Lower lobe of right lung (tissue), 2 donors: Measurements from ENCODE around the gene SERGEF. TPM values are rescaled to one million over a fixed set of nuclear protein-coding genes. Genes with fewer than 3 reads are reported as not detected.

Source experiments
- ATAC-seq, 2 donors: fragments of 200-7000 bp; cut with Tn5 transposase; one replicate each; pipeline ENCODE4 v1.9.1; 2020 to 2022; ENCODE audit warnings: mild to moderate bottlenecking in 2 of 2, moderate library complexity in 2 of 2
- DNase-seq: peaks from one replicate; pipeline ENCODE4 v3.0.0-alpha.2; 2020
- H3K27ac ChIP-seq: fragments of 200-600 bp; one replicate; pipeline ENCODE4 v1.8.0; 2022
- H3K27me3 ChIP-seq: fragments of 200-600 bp; one replicate; pipeline ENCODE4 v1.8.0; 2022; ENCODE audit warnings: low read depth
- H3K36me3 ChIP-seq: fragments of 200-600 bp; one replicate; pipeline ENCODE4 v1.8.0; 2022; ENCODE audit warnings: mild to moderate bottlenecking
- H3K4me1 ChIP-seq: fragments of 200-600 bp; one replicate; pipeline ENCODE4 v1.8.0; 2022
- H3K4me3 ChIP-seq: fragments of 200-600 bp; one replicate; pipeline ENCODE4 v1.8.0; 2022; ENCODE audit warnings: mild to moderate bottlenecking
- H3K9me3 ChIP-seq: fragments of 200-600 bp; one replicate; pipeline ENCODE4 v1.8.0; 2022
- intact Hi-C: fragments of 100-400 bp; cut with DNase I; formaldehyde crosslinking; loops from one replicate; pipeline ENCODE4 v1.11.0; 2022
- total RNA-seq: library from RNA; stranded (reverse); fragmentation: NEBNext Ultra II Directional; extraction: Animal tissue kit (Norgen Biotek cat#: 25700); gene quantifications from one replicate; pipeline ENCODE4 v1.2.1, GENCODE V29; 2021
- TF ChIP-seq, protein P1 (sequence below): fragments of 200-600 bp; IDR thresholded peaks from one replicate; pipeline ENCODE4 v1.8.0; 2022; ENCODE audit warnings: antibody characterized with exemption, mild to moderate bottlenecking
- donor health status: DM: no; HTN: yes; CAD: no; lungs with severe emphysema.

The SERGEF gene
- total RNA-seq, 1 donor from 2014 or later, result 28.4 TPM

DNA sequence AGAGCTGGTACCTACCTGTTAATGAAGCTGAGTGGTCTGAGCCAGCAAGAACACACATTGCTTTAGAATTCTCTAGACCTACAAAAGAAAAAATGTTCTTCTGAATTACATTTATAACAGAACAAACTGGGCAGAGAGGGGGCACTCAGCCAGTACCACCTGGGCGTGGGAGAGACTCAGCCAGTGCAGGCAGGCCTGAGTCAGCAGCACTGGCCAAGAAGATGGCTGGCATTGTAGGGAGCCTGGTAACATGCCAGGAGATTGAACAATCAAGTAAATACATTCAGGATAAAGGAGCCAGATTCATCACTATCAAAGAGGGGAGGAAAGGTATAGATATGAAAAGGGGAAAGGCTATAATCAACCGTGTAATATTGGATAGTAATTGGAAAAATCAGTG, 19.9 kb downstream of the SERGEF start:
- Histone ChIP-seq H3K4me3 (no peak overlapping the region), H3K27me3 (no peaks in the 10 kb centered on the region)

DNA sequence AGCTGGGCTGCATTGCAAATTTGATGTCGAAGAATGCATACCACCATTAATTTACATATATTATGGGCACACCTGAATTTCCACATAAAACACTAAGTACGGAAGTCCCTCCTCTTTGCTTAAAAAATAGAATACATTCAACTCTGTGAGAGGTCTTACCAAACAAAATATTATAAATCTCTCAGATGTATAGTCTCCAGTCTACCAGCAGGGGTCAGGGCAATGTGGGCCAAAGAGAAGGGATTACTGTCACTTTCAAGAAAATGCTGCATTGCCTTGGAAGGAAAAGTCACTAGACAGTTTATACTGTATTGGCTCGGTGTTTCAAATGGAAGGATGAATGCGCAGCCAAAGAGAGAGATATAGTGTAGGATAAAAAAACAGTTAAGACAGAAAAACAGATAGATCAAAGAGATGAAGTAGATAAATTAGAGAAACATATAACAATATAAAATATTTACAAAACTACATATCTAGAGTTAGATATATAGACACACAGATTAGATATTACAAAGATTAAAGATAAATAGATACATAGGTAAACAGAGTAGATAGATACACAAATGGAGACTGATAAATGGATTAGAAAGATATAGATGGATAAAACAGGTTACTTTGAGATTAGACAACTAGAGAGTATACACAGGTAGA, 20.9 kb downstream of the SERGEF start:
- TF ChIP-seq, protein P1, sequence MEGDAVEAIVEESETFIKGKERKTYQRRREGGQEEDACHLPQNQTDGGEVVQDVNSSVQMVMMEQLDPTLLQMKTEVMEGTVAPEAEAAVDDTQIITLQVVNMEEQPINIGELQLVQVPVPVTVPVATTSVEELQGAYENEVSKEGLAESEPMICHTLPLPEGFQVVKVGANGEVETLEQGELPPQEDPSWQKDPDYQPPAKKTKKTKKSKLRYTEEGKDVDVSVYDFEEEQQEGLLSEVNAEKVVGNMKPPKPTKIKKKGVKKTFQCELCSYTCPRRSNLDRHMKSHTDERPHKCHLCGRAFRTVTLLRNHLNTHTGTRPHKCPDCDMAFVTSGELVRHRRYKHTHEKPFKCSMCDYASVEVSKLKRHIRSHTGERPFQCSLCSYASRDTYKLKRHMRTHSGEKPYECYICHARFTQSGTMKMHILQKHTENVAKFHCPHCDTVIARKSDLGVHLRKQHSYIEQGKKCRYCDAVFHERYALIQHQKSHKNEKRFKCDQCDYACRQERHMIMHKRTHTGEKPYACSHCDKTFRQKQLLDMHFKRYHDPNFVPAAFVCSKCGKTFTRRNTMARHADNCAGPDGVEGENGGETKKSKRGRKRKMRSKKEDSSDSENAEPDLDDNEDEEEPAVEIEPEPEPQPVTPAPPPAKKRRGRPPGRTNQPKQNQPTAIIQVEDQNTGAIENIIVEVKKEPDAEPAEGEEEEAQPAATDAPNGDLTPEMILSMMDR, result peak; percentile 78
- H3K27ac ChIP-seq, result no peak overlapping the region

More for the DNA sequence above, 19.9 kb downstream of the SERGEF start:
- no peak for ATAC-seq
- DNase-seq, result no peak
- Histone ChIP-seq H3K9me3 (no peaks in the 10 kb centered on the region), H3K36me3 (peaks cover 50% of the 10 kb centered on the region), H3K4me1 (no peaks in the 10 kb centered on the region), H3K27ac (no peak overlapping the region)
- intact Hi-C loops, result no loop called here
- TF ChIP-seq, protein P1, result no peak

DNA sequence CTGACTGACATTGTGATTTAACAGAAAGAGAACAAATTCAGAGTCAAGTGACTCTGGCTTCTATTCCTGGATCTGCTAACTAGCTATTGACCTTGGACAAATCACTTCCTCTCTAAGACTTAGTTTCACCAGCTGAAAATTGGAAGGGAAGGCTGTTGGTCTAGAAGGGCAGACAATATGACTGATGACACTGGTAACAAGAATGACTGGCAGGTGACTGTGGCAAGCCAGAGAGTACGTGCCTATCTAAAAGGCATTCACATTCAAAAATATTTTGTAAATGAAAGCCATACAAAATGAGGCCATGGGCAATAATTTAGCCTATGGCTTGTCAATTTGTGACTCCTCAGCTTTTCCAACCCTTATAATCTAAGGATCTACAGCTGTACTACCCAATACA, 23.5 kb downstream of the SERGEF start:
- intact Hi-C loops, result no loop called here
- Histone ChIP-seq H3K4me3 (no peak overlapping the region), H3K27ac (no peak overlapping the region), H3K4me1 (peaks cover 7% of the 10 kb centered on the region), H3K36me3 (peaks cover 55% of the 10 kb centered on the region), H3K9me3 (no peaks in the 10 kb centered on the region), H3K27me3 (no peaks in the 10 kb centered on the region)
- DNase-seq (no peak), ATAC-seq (no peak)
- TF ChIP-seq, protein P1, result no peak

More for the DNA sequence above, 20.9 kb downstream of the SERGEF start:
- H3K27me3 ChIP-seq, result no peaks in the 10 kb centered on the region
- ATAC-seq (peak; percentile 70 to 71), DNase-seq (no peak)
- no peaks in the 10 kb centered on the region for H3K9me3 ChIP-seq
- H3K4me1 ChIP-seq, result no peaks in the 10 kb centered on the region
- peaks cover 55% of the 10 kb centered on the region for H3K36me3 ChIP-seq
- intact Hi-C loops, result no loop called here
- no peak overlapping the region for H3K4me3 ChIP-seq

DNA sequence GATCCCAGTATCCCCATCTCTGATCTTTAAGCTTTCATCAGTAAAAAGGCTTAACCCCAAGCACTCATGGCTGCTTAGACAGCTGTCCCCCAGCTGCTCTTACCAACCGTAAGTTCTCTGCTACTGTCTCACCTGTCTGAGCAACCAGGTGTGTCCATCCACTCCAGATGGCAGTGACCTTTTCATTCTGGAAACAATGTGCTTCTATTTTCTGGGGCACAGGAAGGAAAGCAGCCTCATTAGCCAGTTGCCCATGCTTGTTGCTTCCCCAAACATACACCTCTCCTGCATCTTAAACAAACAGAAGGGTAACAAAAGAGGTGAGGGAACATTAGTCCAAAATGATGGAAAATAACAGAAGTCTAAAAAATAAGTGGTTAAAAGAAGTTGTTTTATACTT, 24.4 kb downstream of the SERGEF start:
- Histone ChIP-seq H3K27ac (no peak overlapping the region), H3K4me1 (peaks cover 7% of the 10 kb centered on the region), H3K36me3 (peaks cover 52% of the 10 kb centered on the region), H3K9me3 (no peaks in the 10 kb centered on the region), H3K27me3 (no peaks in the 10 kb centered on the region), H3K4me3 (no peak overlapping the region)
- DNase-seq, result no peak
- TF ChIP-seq, protein P1, result no peak
- intact Hi-C loops, result no loop called here
- ATAC-seq, result no peak

DNA sequence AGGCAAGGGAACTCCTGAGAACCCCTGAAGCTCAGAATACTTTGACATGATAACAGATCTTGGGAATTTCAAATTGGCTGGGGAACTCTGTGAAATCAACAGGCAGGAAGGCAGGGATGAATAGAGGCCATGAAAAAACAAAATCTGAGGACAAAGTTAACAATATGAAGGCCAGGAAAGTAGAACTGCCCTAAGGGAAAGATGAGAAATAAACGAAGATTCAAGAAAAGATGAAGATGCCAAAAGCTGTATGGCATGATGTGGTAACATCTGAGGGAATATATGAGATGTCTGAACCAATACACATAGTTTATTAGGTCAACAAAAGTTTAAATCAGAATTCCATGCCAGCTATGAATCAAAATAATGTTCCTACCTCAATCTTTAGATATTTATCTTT, 25.0 kb downstream of the SERGEF start:
- ATAC-seq (no peak), DNase-seq (no peak)
- intact Hi-C loops, result no loop called here
- Histone ChIP-seq H3K27ac (no peak overlapping the region), H3K9me3 (no peaks in the 10 kb centered on the region), H3K4me1 (peaks cover 7% of the 10 kb centered on the region), H3K36me3 (peaks cover 46% of the 10 kb centered on the region), H3K27me3 (no peaks in the 10 kb centered on the region), H3K4me3 (no peak overlapping the region)
- TF ChIP-seq, protein P1, result no peak
